Liver (tissue), 3 donors: ENCODE measurements around the gene METTL4.

Experiments used
- CTCF ChIP-seq: fragments of 150-350 bp; IDR thresholded peaks from 2 replicates; pipeline ENCODE4 v1.5.1; 2017; ENCODE audit warnings: improper control_type of control experiment, low read depth, low read length; ENCODE audit not compliant: missing input control
- EGR1 ChIP-seq, 2 donors: IDR thresholded peaks; 2 replicates each; pipeline ENCODE4 v1.6.1; 2016 to 2018; ENCODE audit warnings: antibody characterized with exemption in 2 of 2, low read depth in 2 of 2
- FOXA2 ChIP-seq: IDR thresholded peaks from 2 replicates; pipeline ENCODE4 v1.6.1; 2016; ENCODE audit warnings: antibody characterized with exemption
- JUND ChIP-seq, 2 donors: IDR thresholded peaks; 2 replicates each; pipeline ENCODE4 v1.6.1; 2016; ENCODE audit warnings: antibody characterized with exemption in 2 of 2
- RAD21 ChIP-seq, 2 donors: IDR thresholded peaks; 2 replicates each; pipeline ENCODE4 v1.6.1; 2016; ENCODE audit warnings: antibody characterized with exemption in 2 of 2, mild to moderate bottlenecking in 2 of 2
- REST ChIP-seq: IDR thresholded peaks from 2 replicates; pipeline ENCODE4 v1.6.1; 2016; ENCODE audit warnings: antibody characterized with exemption, mild to moderate bottlenecking
- TAF1 ChIP-seq: conservative IDR thresholded peaks from 2 replicates; pipeline ENCODE4 v1.6.1; 2016; ENCODE audit warnings: antibody characterized with exemption, mild to moderate bottlenecking
- YY1 ChIP-seq: IDR thresholded peaks from 2 replicates; pipeline ENCODE4 v1.6.1; 2016; ENCODE audit warnings: antibody characterized with exemption, mild to moderate bottlenecking
- ZBTB33 ChIP-seq: IDR thresholded peaks from 2 replicates; pipeline ENCODE4 v1.6.1; 2016; ENCODE audit warnings: antibody characterized with exemption
- donor health status: healthy.
- donor health status: healthy.

- no peak for TF ChIP-seq CTCF
- no peak for TF ChIP-seq EGR1 (IDR thresholded peaks at IDR 0.05; ENCODE audit: low read depth in 2 of 2)
- TF ChIP-seq JUND (IDR thresholded peaks at IDR 0.05): no peak
- TF ChIP-seq YY1: no peak
- TF ChIP-seq ZBTB33: no peak
- TF ChIP-seq RAD21 (IDR thresholded peaks at IDR 0.05): no peak
- TF ChIP-seq REST: no peak
- TF ChIP-seq FOXA2: no peak
- no peak for TF ChIP-seq TAF1
These were observed 46.7 kb upstream of the METTL4 start for GRCh38 chr18:2618009-2618408.
